Astrocyte of the spinal cord (primary cell): ENCODE data around the gene HLCS.

Experiments used
- DNase-seq: peaks from one replicate; pipeline ENCODE4 v3.0.0; 2011; ENCODE audit warnings: low read depth, low spot score
- H3K4me3 ChIP-seq: 2 replicates; pipeline ENCODE4 v1.5.1; 2011; ENCODE audit warnings: low read depth, mild to moderate bottlenecking, low read length, moderate library complexity
- CTCF ChIP-seq: IDR thresholded peaks from 2 replicates; pipeline ENCODE4 v1.5.1; 2012; ENCODE audit warnings: low read depth, mild to moderate bottlenecking, low read length, inconsistent platforms
- in situ Hi-C: cut with HindIII; loops from 2 replicates; pipeline ENCODE4 v1.10.0; 2017; ENCODE audit warnings: low sequenced_read_pairs

Gene HLCS

DNA sequence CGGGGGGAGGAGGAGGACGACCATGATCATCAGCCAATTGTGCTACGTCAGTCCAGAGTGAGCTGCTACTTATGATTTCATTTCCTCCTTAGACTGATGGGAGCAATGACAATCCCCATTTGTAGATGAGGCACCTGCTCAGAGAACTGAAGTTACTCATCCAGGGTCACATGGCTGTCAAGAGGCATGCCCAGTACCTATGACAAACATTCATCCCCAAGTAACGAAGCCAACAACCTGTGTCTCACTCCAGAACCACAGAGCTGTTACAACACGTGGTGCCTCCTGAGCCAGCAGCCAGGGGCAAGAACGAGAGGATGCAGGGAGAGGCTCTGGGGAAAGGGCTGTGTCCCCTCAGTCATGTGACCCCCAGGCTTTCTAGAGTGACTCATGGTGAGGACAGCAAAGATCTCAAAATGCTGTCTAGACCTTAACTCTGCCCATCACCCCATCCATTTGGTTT, 173.9 kb downstream of the HLCS start:
- no peak for TF ChIP-seq CTCF
- no peak overlapping the region for H3K4me3 ChIP-seq
- DNase-seq = no peak
- in situ Hi-C loops = no loop called here

- no peak for DNase-seq
- no peak for TF ChIP-seq CTCF
- in situ Hi-C loops = no loop called here
- no peak overlapping the region for H3K4me3 ChIP-seq
These were observed 174.6 kb downstream of the HLCS start for GRCh38 chr21:36791695-36792470.

GRCh38 chr21:36791180-36791579, 175.3 kb downstream of the HLCS start:
- TF ChIP-seq CTCF = no peak
- in situ Hi-C loops = no loop called here
- no peak overlapping the region for H3K4me3 ChIP-seq
- no peak for DNase-seq

DNA sequence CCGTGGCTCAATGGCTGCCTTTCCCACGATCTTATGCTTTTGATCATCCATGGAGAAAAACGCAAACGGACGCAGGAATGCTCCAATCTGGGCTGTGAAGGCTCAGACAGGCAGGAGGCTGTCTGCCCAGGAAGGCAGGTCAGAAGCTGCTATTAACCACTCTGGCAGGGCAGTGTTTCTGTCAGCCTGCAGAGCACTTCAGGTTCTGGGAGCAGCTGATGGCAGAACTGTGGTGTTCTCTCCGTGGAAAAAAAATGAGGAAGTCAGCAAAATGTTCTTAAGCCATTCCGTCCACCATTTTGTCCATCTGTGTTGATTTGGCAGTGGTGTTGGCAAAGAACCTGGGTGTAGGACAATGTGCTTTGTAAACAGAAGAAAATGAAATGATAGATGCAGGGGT, 175.9 kb downstream of the HLCS start:
- in situ Hi-C loops = no loop called here
- no peak for TF ChIP-seq CTCF
- DNase-seq = no peak
- H3K4me3 ChIP-seq = no peak overlapping the region

DNA sequence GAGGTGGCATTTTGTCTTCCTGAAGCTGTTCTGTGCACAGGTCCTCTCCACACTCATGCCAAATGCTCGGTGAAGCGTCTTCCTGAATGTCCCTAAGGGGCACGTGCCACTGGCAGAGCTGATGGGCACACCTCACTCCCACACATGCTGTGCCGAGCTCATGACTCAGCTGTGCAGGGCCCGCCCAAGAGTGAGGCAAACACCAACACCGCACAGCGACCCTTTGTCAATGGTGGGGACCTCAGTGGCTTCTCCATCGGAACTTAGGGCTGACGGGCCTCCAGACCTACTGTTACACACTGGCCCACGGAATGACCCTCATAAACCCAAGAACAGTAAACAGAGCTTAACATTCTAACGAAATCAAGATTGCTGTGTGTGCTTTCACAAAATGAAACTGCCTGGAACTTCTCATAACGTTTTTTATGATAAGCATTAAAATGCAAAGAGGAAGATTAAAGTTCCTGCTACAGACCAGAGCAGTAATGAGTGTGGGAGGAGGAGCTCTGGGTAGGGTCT, 178.3 kb downstream of the HLCS start:
- in situ Hi-C loops = no loop called here
- DNase-seq = no peak
- no peak overlapping the region for H3K4me3 ChIP-seq
- no peak for TF ChIP-seq CTCF

GRCh38 chr21:36786186-36786585, 180.3 kb downstream of the HLCS start:
- no peak for DNase-seq
- no peak overlapping the region for H3K4me3 ChIP-seq
- no peak for TF ChIP-seq CTCF
- in situ Hi-C loops = no loop called here
